OCI-LY3 (cell line): ENCODE results near the gene G6PC3.

Experiments used
- H2AFZ ChIP-seq: fragments of 200-600, 300-600 bp; shearing (Covaris generic); 2 replicates; pipeline ENCODE4 v1.6.0; 2014; ENCODE audit warnings: antibody characterized with exemption, low read depth, low read length
- H3K27ac ChIP-seq: fragments of 200-600, 300-600 bp; sonication (generic); 2 replicates; pipeline ENCODE4 v1.5.1; 2014; ENCODE audit warnings: mild to moderate bottlenecking, low read length, moderate library complexity, mixed read lengths
- H3K27me3 ChIP-seq: fragments of 200-600, 300-600 bp; sonication (generic); 2 replicates; pipeline ENCODE4 v1.6.1; 2014; ENCODE audit warnings: low read depth, low read length, mixed read lengths
- H3K36me3 ChIP-seq: fragments of 200-600, 300-600 bp; sonication (generic); replicated peaks from 2 replicates; pipeline ENCODE3; 2014; ENCODE audit warnings: low read depth, low read length, mixed read lengths
- H3K4me1 ChIP-seq: fragments of 300-600, 200-600 bp; sonication (generic); 2 replicates; pipeline ENCODE4 v1.6.1; 2014; ENCODE audit warnings: low read length, mixed read lengths
- H3K4me2 ChIP-seq: fragments of 200-600, 300-600 bp; sonication (generic); 2 replicates; pipeline ENCODE4 v1.6.1; 2014; ENCODE audit warnings: low read length, mixed read lengths
- H3K4me3 ChIP-seq: fragments of 300-600, 200-600 bp; sonication (generic); 2 replicates; pipeline ENCODE4 v1.5.1; 2014; ENCODE audit warnings: antibody characterized with exemption, mild to moderate bottlenecking, low read length, moderate library complexity
- H3K79me2 ChIP-seq: fragments of 300-600, 200-600 bp; shearing (Covaris generic); 2 replicates; pipeline ENCODE4 v1.6.1; 2014; ENCODE audit warnings: mild to moderate bottlenecking, low read length, mixed read lengths
- H3K9ac ChIP-seq: fragments of 300-600, 200-600 bp; shearing (Covaris generic); 2 replicates; pipeline ENCODE4 v1.6.0; 2014; ENCODE audit warnings: mild to moderate bottlenecking, low read length, moderate library complexity
- H3K9me3 ChIP-seq: fragments of 200-600, 300-600 bp; shearing (Covaris generic); 2 replicates; pipeline ENCODE4 v1.6.1; 2014; ENCODE audit warnings: low read length, mixed read lengths; ENCODE audit not compliant: insufficient read depth
- H4K20me1 ChIP-seq: fragments of 200-600, 300-600 bp; sonication (generic); 2 replicates; pipeline ENCODE4 v1.6.1; 2016; ENCODE audit warnings: low read length, mixed read lengths; ENCODE audit not compliant: insufficient read depth
- CTCF ChIP-seq: fragments of 200-600, 300-600 bp; sonication (generic); IDR thresholded peaks from 2 replicates; pipeline ENCODE4 v1.5.1; 2014; ENCODE audit warnings: antibody characterized with exemption, low read length, low read depth
- EZH2phosphoT487 ChIP-seq: fragments of 200-600 bp; shearing (Covaris generic); IDR thresholded peaks from 2 replicates; pipeline ENCODE4 v1.6.1; 2018; ENCODE audit warnings: antibody characterized with exemption, mixed run types, low read depth

G6PC3 gene

GRCh38 chr17:44081681-44082080, 11.1 kb downstream of the G6PC3 start:
- Histone ChIP-seq H3K4me3 (no peak overlapping the region), H3K4me2 (no peak overlapping the region), H4K20me1 (no peaks in the 10 kb centered on the region), H3K27me3 (no peaks in the 10 kb centered on the region), H3K4me1 (peaks cover 7% of the 10 kb centered on the region; the same call in 1 of the 2 replicates), H3K9ac (no peak overlapping the region), H3K27ac (no peak overlapping the region), H3K79me2 (no peaks in the 10 kb centered on the region), H3K36me3 (peaks cover 18% of the 10 kb centered on the region), H3K9me3 (no peaks in the 10 kb centered on the region), H2AFZ (no peak overlapping the region)
- TF ChIP-seq EZH2phosphoT487 (no peak), CTCF (no peak)

GRCh38 chr17:44082256-44082927, 11.9 kb downstream of the G6PC3 start:
- no peak overlapping the region for H2AFZ ChIP-seq
- no peaks in the 10 kb centered on the region for H3K9me3 ChIP-seq
- peaks cover 13% of the 10 kb centered on the region for H3K36me3 ChIP-seq
- no peak overlapping the region for H3K4me2 ChIP-seq
- H3K9ac ChIP-seq, result no peak overlapping the region
- H4K20me1 ChIP-seq, result no peaks in the 10 kb centered on the region
- peaks cover 7% of the 10 kb centered on the region; the same call in 1 of the 2 replicates for H3K4me1 ChIP-seq
- no peaks in the 10 kb centered on the region for H3K27me3 ChIP-seq
- no peaks in the 10 kb centered on the region for H3K79me2 ChIP-seq
- TF ChIP-seq CTCF (no peak), EZH2phosphoT487 (no peak)
- H3K27ac ChIP-seq, result no peak overlapping the region
- H3K4me3 ChIP-seq, result no peak overlapping the region

- no peak overlapping the region for H3K4me2 ChIP-seq
- H3K27me3 ChIP-seq, result no peaks in the 10 kb centered on the region
- peak; percentile 21; the same call in 1 of the 2 replicates for TF ChIP-seq CTCF
- no peak for TF ChIP-seq EZH2phosphoT487
- H3K36me3 ChIP-seq, result peaks cover 11% of the 10 kb centered on the region
- H2AFZ ChIP-seq, result no peak overlapping the region
- no peaks in the 10 kb centered on the region for H3K9me3 ChIP-seq
- no peak overlapping the region for H3K4me3 ChIP-seq
- H3K4me1 ChIP-seq, result peaks cover 7% of the 10 kb centered on the region; the same call in 1 of the 2 replicates
- H3K79me2 ChIP-seq, result no peaks in the 10 kb centered on the region
- no peak overlapping the region for H3K27ac ChIP-seq
- H3K9ac ChIP-seq, result no peak overlapping the region
- H4K20me1 ChIP-seq, result no peaks in the 10 kb centered on the region
Measured at GRCh38 chr17:44083250-44083849, 12.8 kb downstream of the G6PC3 start.

- no peak overlapping the region for H3K4me2 ChIP-seq
- H3K4me1 ChIP-seq, result peaks cover 7% of the 10 kb centered on the region; the same call in 1 of the 2 replicates
- H3K36me3 ChIP-seq, result peaks cover 4% of the 10 kb centered on the region
- H4K20me1 ChIP-seq, result no peaks in the 10 kb centered on the region
- no peak for TF ChIP-seq EZH2phosphoT487
- peak; percentile 42 for TF ChIP-seq CTCF
- H3K79me2 ChIP-seq, result no peaks in the 10 kb centered on the region
- H2AFZ ChIP-seq, result no peak overlapping the region
- H3K9me3 ChIP-seq, result no peaks in the 10 kb centered on the region
- H3K27me3 ChIP-seq, result no peaks in the 10 kb centered on the region
- H3K9ac ChIP-seq, result no peak overlapping the region
- H3K27ac ChIP-seq, result no peak overlapping the region
- no peak overlapping the region for H3K4me3 ChIP-seq
Measured at GRCh38 chr17:44084131-44084538, 13.6 kb downstream of the G6PC3 start.
